ENCODE measurements around the gene KIF24.

DNA sequence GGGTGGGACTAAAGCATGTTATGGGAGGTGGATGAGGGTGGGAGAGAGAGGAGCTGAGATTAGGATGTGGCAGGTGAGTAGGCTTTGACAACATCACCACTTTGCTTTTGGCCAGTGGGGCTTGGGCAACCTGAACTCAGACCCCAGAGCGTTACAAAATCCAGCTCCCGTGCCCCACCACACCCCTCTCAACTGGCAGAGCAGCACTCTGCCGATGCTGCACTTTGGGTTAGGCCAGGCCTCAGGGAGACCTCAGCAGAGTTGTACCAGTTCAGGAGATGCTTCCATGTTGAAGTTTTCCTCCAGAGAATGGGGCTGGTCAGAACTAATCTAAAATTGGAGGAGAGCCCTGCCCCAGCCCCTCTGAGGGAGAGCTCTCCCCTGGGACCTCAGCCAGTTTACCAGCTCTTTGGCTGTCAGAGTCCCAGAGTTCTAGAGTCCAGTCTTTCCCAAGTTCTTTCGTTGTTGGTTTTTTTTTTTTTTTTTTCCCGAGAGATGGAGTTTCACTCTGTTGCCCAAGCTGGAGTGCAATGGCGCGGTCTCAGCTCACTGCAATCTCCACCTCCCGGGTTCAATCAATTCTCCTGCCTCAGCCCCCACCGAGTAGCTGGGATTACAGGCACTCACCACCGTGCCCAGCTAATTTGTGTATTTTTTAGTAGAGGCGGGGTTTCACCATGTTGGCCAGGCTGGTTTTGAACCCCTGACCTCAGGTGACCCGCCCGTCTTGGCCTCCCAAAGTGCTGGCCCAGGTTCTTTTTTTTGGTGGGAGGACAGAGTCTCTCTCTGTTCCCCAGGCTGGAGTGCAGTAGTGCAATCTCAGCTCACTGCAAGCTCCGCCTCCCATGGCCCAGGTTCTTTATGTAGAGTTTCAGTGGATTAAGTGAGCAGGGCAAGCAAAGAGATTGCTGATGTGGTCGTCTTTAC, 18.1 kb upstream of the KIF24 start:
- TF ChIP-seq, protein P1, sequence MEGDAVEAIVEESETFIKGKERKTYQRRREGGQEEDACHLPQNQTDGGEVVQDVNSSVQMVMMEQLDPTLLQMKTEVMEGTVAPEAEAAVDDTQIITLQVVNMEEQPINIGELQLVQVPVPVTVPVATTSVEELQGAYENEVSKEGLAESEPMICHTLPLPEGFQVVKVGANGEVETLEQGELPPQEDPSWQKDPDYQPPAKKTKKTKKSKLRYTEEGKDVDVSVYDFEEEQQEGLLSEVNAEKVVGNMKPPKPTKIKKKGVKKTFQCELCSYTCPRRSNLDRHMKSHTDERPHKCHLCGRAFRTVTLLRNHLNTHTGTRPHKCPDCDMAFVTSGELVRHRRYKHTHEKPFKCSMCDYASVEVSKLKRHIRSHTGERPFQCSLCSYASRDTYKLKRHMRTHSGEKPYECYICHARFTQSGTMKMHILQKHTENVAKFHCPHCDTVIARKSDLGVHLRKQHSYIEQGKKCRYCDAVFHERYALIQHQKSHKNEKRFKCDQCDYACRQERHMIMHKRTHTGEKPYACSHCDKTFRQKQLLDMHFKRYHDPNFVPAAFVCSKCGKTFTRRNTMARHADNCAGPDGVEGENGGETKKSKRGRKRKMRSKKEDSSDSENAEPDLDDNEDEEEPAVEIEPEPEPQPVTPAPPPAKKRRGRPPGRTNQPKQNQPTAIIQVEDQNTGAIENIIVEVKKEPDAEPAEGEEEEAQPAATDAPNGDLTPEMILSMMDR (IDR thresholded peaks at IDR 0.05): no peak
- TF ChIP-seq EZH2phosphoT487 (IDR thresholded peaks at IDR 0.05; ENCODE audit: borderline replicate concordance, low read depth): no peak
- no peak for TF ChIP-seq TCF12 (IDR thresholded peaks at IDR 0.05)
- TF ChIP-seq MXI1 (IDR thresholded peaks at IDR 0.05; ENCODE audit: low read depth, low read length): no peak
- TF ChIP-seq, protein P2, sequence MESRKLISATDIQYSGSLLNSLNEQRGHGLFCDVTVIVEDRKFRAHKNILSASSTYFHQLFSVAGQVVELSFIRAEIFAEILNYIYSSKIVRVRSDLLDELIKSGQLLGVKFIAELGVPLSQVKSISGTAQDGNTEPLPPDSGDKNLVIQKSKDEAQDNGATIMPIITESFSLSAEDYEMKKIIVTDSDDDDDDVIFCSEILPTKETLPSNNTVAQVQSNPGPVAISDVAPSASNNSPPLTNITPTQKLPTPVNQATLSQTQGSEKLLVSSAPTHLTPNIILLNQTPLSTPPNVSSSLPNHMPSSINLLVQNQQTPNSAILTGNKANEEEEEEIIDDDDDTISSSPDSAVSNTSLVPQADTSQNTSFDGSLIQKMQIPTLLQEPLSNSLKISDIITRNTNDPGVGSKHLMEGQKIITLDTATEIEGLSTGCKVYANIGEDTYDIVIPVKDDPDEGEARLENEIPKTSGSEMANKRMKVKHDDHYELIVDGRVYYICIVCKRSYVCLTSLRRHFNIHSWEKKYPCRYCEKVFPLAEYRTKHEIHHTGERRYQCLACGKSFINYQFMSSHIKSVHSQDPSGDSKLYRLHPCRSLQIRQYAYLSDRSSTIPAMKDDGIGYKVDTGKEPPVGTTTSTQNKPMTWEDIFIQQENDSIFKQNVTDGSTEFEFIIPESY (IDR thresholded peaks at IDR 0.05; ENCODE audit: borderline replicate concordance, low read depth): no peak
- TF ChIP-seq EP300 (IDR thresholded peaks at IDR 0.05; ENCODE audit: borderline replicate concordance in 1 of 2, low read depth in 1 of 2, low read length in 1 of 2): no peak
- TF ChIP-seq TEAD4 (IDR thresholded peaks at IDR 0.05; ENCODE audit: borderline replicate concordance, insufficient read depth): no peak
- no peak for TF ChIP-seq NFIC (IDR thresholded peaks at IDR 0.05; ENCODE audit: borderline replicate concordance)
- TF ChIP-seq NRF1 (IDR thresholded peaks at IDR 0.05; ENCODE audit: low read depth, low read length): no peak
- TF ChIP-seq MEF2A (IDR thresholded peaks at IDR 0.05; ENCODE audit: borderline replicate concordance, low read depth): no peak
- no peak for TF ChIP-seq JUND (IDR thresholded peaks at IDR 0.05)
- TF ChIP-seq, protein P3, sequence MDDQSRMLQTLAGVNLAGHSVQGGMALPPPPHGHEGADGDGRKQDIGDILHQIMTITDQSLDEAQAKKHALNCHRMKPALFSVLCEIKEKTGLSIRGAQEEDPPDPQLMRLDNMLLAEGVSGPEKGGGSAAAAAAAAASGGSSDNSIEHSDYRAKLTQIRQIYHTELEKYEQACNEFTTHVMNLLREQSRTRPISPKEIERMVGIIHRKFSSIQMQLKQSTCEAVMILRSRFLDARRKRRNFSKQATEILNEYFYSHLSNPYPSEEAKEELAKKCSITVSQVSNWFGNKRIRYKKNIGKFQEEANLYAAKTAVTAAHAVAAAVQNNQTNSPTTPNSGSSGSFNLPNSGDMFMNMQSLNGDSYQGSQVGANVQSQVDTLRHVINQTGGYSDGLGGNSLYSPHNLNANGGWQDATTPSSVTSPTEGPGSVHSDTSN (IDR thresholded peaks at IDR 0.05): no peak
- TF ChIP-seq, protein P4, sequence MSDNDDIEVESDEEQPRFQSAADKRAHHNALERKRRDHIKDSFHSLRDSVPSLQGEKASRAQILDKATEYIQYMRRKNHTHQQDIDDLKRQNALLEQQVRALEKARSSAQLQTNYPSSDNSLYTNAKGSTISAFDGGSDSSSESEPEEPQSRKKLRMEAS (IDR thresholded peaks at IDR 0.05; ENCODE audit: low read depth): no peak
